Fibroblast of upper back skin (primary cell): ENCODE results near the gene CDC42EP1.
"Not testable (repeated sequence)": the region's sequence is repeated elsewhere in the genome, so short reads cannot be mapped to it uniquely, and the experiment has no call there.

Experiments
- DNase-seq: peaks from one replicate; pipeline ENCODE4 v3.0.0-alpha.2; 2013

Gene CDC42EP1

DNA sequence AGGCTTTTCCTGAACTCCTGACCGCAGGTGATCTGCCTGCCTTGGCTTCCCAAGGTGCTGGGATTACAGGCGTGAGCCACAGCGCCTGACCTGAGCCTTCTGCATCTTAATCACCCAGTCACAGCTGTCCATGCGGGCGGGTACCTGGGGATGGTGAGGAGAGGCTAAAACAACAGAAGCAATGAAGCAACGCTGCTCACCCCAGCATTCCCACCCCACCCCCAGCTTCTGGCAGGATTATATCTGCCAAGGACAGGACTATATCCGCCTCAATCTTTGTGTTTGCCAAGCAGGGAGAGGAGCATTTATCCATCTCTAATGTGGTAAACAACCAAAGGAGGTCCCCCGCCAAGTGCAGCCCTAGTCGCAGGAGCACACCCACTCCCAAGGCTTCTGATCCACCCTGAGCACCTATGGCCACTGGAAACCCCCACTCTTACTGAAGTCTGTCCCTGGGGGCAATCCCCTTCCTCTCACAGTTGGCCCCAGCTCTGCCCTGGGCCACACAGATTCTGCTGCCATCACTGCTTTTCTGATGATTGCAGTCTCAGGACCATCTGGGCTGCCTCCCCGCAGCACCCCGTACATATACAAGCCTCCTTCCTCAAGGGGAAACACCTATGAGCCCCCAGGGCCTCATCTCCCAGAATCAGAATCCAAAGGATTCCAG, 28.4 kb downstream of the CDC42EP1 start:
- DNase-seq: no peak

DNA sequence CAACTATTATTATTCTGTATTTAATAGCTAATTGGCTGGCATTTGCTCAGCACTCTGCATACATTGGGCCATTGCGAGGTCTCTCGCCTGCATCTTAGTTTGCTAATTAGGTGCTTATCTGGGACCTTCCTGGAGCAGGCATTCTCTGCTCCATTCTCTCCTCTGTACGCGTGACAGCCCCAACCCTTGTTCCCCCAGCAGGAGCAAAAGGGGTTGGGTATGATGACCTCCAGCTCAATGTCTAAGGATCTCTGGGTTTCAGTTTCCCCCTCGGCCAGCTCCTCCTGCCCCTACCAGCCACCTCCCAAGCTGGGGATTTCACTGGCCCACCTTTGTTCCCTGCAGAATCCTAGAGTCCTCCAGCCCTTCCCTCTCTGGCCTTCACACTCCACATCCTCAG, 29.4 kb downstream of the CDC42EP1 start:
- no peak for DNase-seq

DNA sequence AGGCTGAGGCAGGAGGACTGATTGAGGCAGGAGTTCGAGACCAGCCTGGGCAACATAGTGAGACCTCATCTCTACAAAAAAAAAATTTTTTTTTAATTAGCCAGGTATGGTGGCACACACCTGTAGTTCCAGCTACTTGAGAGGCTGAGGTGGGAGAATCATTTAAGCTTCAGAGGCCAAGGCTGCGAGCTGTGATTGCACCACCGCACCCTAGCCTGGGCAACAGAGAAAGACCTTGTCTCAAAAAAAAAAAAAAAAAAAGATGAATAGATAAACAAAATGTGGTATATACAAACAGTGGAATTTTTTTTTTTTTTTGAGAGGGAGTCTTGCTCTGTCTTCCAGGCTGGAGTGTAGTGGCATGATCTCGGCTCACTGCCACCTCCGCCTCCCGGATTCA, 30.8 kb downstream of the CDC42EP1 start:
- not testable (repeated sequence) for DNase-seq

DNA sequence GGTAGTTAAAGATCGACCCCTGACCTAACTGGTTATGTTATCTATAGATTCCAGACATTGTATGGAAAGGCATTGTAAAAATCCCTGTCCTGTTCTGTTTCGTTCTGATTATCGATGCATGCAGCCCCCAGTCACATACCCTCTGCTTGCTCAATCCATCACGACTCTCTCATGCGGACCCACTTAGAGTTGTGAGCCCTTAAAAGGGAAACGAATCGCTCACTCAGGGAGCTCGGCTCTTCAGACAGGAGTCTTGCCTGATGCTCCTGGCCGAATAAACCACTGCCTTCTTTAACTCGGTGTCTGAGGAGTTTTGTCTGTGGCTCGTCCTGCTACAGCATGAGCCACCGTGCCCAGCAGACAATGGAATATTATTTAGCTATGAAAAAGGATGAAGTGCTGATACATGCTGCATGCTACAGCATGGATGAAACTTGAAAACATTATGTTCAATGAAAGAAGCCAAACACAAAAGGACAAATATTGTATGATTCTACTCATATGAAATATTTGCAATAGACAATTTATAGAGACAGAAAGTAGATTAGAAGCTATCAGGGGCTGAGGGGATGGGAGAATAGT, 31.6 kb downstream of the CDC42EP1 start:
- no peak for DNase-seq

DNA sequence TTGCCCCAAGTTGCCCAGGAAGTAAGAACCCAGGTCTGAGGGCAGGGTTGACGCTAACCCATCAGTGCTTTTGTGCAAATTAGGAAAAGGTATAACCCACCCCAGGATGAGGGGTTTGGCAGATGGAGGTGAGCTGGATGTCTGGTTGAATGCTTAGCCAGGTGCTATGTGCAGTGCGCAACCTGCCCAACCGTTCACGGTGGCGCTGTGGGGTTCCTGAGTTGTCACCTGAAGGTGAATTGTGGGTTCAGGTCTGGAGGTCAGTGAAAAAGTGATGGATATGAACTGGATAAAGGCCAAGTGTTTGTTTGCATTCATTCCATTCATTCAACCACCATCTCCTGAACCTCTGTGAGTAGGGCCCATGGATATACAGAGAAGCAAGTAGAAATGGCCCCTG, 34.0 kb downstream of the CDC42EP1 start:
- DNase-seq: no peak

DNA sequence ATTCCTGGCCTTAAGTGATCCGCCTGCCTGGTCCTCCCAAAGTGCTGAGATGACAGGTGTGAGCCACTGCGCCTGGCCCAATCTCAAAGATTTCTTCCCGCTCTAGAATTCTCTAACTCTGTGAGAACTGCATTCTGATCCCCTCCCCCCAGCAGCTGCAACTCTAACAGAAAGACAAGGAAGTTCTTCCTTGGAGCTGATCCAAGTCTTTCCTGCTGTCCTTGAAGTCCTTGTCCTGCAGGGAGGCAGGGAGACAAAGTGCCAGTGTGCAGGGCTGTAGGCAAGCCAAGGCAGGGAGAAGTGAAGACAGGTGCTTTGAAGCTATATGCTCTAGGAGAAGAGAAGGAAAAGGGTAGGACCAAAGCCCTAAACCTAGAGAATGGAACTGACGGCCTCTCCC, 38.9 kb downstream of the CDC42EP1 start:
- DNase-seq: no peak

DNA sequence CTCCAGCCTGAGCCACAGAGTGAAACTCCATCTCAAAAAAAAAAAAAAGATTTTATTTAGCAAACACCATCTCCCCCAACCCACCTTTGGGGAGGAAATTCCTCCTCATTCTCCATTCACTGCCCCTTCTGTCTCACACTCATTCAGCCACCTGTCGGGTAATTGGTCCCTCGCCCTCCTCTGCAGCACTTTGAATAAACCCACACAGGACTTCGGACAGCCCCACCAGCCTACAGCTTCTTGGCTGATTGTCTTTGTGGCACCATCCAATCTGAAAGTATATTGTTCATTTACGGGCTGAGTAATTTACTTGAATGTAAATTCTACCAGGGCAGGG, 40.9 kb downstream of the CDC42EP1 start:
- DNase-seq: no peak

DNA sequence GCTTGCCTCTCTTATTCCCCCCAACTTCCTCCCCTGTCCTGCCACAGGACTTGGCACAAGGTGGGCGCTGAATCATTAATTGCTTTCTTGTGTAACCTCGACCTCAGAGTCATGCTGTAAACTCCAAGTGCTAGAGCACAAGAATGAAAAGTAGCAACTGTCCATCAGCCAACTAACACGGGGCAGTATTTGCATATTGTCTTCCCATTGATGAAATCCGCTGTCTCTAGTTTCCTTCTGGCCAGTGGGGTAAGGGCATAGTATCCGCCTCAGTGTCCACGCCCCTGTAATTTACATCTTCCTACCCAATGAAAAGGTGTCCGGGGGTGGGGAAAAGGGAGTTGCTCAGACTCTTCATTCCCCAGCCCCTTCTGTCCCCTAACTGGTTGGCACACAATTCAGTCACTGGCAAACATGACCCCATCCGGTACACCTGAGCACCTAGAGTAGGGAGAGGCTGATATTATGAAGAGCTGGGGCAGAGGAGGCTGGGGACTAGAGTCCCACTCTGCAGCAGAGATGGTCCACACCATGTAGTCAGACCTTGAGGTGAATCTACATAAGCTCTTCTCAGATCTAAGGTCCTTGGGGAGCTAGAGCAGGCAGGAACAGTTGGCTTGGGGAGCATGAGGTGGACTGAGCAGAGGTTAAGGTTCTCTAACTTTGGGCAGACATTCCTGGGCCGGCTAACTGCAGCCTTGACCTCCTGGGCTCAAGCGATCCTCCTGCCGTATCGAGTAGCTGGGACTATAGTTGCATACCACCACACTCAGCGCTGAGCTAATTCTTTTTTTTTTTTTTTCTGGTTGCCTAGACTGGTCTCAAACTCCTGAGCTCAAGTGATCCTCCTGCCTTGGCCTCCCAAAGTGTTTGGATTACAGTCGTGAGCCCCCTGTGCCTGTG, 41.5 kb downstream of the CDC42EP1 start:
- DNase-seq: peak; percentile 40

DNA sequence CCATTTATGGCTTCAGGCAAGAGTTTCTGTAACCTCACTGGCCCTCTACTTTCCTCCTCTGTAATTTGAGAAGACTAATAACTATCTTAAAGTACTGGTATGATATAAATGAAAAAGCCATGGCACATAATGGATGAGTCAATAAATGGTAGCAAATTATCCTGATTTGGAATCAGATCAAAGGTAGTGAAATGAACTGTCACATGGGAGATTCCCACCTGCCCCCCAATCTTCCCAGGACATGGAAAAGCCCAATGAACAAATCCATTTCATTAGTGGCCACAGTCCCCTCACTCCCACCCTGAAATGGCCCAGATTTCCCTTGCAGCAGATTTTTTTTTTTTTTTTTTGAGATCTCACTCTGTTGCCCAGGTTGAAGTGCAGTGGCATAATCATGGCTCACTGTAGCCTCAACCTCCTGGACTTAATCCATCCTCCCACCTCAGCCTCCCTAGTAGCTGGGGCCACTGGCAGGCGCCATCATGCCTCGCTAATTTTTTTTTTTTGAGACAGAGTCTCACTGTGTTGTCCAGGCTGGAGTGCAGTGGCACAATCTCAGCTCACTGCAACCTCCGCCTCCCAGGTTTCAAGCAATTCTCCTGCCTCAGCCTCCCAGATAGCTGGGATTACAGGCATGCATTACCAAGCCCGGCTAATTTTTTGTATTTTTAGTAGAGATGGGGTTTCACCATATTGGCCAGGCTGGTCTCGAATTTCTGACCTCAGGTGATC, 42.4 kb downstream of the CDC42EP1 start:
- DNase-seq: not testable (repeated sequence)

DNA sequence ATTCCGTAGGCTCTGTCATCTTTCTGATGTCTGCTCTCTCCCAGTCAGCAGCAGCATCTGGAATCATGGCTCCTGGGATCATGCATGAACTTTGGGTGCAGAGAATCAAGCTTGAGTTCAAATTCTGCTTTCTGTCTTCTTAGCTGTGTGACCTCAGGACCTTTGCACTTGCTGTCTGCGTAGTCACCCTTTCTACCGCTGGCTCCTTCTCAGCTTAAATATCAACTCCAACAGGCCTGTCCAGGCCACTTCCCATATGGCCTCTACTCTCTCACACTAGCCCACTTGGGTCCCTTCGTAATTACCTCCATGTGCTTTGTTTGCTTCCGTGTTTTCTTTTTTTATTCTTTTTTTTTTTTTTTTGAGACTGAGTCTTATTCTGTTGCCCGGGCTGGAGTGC, 43.8 kb downstream of the CDC42EP1 start:
- DNase-seq: no peak

DNA sequence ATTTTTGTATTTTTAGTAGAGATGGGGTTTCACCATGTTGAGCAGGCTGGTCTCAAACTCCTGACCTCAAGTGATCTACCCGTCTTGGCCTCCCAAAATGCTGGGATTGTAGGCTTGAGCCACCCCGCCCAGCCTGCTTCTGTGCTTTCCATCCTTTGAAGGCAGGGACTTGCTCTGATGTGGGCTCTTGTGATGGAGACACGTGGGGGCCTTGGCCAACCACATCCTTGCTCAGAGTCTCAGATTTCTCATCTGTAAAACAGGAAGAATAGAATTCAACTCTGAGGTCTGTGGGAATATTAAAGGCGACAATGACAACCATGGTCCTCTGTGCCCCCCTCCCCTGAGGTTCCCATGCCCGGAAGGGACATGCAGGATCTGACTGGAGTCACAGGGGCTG, 44.6 kb downstream of the CDC42EP1 start:
- no peak for DNase-seq

DNA sequence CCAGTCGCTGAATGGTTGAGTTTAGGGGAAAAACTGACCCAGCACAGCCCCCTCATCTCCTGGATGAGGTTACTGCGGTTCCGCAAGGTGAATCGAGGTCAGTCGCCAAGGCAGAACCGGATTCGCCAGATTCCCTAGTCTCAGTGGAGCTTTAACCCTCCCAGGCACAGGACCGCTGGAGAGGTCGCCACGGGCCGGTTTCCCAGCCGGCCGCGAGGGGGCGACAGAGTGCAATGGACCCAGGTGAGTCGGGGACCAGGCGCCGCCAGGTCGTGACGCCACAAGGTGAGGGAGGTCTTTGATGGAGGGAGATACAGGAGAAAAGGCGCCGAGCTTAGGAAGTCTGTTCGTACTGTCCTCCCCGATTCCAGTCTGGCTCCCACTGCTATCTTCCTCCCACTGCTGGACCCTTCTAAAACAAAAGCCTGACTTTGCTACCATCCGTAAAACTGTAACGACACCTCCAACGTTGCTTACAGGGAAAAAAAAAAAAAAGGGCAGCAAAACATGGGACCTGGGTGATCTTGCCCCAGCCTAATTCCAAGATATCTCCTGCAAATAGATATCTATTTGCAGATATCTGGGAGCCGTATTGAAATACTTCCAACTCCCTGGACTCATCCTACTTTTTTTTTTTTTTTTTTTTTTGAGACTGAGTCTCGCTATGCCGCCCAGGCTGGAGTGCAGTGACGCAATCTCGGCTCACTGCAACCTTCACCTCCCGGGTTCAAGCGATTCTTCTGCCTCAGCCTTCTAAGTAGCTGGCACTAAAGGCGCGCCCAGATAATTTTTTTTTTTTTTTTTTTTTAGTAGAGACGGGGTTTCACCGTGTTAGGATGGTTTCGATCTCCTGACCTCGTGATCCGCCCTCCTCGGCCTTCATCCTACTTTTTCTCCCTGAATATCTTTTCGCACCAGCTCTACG, 47.0 kb downstream of the CDC42EP1 start:
- DNase-seq: peak; percentile 56

DNA sequence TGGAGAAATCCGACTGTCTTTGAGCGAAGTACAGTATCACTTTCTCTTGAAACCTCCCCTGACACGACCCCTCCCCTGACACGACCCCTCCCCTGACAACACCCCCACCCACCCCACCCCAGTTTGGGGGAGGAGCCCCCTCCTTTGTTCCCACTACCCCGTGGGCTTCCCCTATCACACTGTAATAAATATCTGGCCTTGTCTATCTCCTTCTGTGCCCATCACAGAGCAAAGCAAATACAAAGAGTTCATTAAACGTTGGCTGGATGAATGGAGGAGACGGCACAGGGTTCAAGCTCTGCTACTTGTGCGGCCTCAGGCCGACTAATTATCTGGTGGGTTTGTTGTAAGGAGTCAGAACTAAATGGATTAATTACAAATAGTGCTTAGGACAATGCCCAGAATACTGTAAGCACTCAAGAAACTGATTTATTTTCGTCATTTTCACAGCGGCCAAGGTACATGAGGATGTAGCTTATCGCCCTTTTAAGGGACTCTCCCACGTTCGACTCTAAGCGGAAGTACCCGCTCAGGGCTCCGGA, 47.7 kb downstream of the CDC42EP1 start:
- no peak for DNase-seq

DNA sequence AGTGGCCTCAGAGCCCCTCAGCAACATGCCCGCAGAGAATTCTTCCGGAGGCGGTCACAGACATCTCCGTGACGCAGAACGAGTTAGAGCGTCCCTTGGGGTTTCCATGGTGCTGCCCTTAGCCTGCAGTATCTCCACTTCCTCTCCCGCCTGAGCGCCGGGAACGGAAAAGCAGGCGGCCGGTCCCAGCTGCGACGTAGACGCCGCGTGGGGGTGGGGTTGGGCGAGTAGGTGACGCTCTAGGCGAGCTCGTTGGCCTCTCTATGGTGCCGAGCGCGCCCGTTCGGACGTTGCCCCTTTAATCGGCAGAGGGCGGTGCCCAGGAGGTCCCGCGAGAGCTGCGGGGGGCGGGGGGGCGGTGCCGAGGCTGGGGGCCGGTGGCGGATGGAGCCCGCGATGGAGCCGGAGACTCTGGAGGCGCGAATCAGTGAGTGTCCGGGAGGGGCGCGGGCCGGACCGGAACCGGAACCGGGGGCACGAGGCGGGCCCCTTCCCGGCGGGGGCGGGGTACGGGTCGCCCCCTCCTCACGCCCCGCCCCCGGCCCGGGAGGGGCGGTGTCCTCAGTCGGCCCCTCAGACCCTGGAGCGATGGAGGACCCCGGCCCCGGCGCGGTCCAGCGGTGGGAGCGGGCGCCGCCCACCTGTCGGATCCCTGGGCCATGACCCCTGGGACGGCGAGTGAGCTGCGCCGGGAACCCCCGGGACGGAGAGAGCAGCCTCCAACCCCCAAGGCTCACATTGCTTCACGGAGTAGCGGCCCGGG, 48.4 kb downstream of the CDC42EP1 start, which contains the start of gene GGA1:
GGA1 (plus strand) TSS at position 358 of the 763 bp plus-strand sequence; CDS start at position 385, 27 bp downstream.
- DNase-seq: peak; percentile 98

DNA sequence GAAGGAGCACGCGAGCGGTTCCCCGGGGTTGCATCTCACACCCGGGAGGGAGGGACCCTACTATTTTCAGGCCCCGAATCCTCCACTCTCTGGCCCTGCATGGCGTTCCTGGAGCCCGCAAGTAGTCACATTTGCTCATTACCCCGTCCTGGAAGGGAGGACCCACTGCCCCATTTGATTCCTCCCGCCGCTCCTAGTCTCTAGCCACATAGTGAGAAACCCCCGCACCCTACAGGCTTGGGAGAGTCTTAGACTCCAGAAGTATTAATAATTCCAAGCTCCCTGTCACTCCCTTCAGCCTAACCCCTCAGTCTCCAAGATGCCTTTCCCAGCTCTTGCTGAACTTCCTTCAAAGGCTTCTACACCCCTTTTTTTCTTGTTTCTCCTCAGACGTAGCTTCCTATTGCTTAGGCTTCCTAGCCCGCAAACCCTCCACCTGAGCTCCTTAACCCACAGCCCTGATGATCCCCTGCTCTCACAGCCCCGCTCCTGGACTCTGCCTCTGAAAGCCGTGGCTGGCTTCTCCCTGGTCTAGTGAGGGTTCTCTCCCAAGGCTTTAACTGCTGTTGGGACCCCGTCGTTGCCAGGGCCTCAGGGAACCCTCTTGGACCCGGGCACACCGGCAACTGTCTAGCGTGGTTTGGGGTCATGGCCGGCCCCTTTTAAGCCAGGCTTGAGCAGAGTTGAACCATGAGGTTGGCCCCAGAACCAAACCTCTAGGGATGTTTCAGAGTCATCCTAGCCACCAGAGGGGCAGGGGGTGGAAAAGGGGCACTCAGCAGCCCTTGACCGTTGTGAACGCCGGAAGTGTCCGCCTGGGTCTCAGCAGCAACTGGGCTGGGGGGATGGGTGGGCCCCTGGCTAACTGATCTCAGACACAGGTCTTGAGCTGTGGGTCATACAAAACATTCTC, 49.2 kb downstream of the CDC42EP1 start:
- peak; percentile 13 for DNase-seq

DNA sequence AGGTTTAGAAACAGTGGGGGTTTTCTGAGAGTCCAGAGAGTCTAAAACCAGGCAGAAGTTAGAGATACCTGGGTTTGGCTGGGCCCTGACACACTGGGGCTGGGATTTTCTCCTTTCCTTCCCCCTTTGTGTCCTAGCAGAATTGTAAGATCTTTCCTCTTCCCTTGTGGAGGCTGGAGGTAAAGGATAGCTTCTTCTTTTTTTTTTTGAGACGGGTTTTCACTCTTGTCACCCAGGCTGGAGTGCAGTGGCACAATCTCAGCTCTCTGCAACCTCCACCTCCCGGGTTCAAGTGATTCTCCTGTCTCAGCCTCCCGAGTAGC, 49.8 kb downstream of the CDC42EP1 start:
- DNase-seq: not testable (repeated sequence)

DNA sequence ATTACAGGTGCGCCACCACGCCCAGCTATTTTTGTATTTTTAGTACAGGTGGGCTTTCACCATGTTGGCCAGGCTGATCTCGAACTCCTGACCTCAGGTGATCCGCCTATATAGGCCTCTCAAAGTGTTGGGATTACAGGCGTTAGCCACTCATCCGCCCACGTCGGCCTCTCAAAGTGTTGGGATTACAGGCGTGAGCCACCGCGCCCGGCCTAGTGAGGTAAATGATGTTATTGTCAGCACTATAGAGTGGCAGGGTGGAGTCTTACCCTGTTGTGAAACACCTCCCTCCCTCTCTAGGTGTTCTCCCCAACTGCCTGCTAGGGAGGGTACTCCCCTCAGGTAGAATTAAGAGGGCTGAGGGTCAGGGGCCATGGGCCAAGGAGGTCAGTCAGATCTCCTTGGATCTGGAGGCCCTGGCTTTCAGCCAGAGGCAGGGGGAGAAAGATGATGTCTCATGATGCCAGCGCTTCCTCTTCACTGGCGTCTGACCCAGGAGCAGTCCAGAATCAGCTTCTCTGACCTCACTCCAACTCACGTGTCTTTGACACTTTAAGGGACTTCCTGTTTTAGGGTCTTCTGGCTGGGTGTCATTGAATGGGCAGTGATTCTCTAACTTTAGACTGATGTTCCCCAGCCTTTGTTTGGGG, 50.3 kb downstream of the CDC42EP1 start:
- no peak for DNase-seq

DNA sequence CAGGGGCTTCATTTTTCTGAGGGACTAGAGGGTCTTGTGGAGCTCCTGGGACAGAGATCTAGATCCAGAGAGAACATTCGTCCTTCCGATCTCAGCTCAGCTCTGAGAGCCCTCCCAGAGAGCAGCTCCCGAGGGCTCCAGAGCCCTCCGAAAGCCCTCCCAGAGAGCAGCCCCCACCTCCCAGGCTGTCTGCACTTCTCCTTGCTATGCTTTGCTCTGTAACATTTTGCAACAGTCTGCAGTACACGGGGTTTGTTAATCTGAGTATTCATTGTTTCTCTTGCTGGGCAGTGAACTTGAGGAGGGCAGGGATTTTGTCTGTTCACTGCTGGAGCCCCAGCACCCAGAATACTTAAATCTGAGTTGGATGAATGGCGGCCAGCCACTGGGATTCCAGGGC, 50.9 kb downstream of the CDC42EP1 start:
- no peak for DNase-seq
